HG03066 (cell line): ENCODE results near the gene FSD2.
A peak's percentile ranks its signal among the peaks of the same experiment; 100 is the strongest.

Experiments
- ATAC-seq: cut with Tn5 transposase; IDR thresholded peaks from one replicate; pipeline ENCODE4 v1.9.1; 2021; ENCODE audit warnings: low read depth; ENCODE audit not compliant: unreplicated experiment

The FSD2 gene

GRCh38 chr15:82805994-82806406 is at the start of gene FSD2:
TSS of gene FSD2 (minus strand) at chr15:82806069. CDS start at chr15:82787390, 18,679 bp downstream.
- peak; percentile 67 for ATAC-seq

GRCh38 chr15:82854554-82854953 is 48.7 kb upstream of the FSD2 start:
- no peak for ATAC-seq

GRCh38 chr15:82852941-82853561 is 47.2 kb upstream of the FSD2 start:
- ATAC-seq, result no peak

GRCh38 chr15:82851981-82852511 is 46.2 kb upstream of the FSD2 start:
- no peak for ATAC-seq

- no peak for ATAC-seq
Observed at GRCh38 chr15:82851306-82851850, 45.5 kb upstream of the FSD2 start.

- ATAC-seq, result no peak
Observed at GRCh38 chr15:82850731-82851130, 44.9 kb upstream of the FSD2 start.

- no peak for ATAC-seq
Observed at GRCh38 chr15:82849556-82850512, 44.0 kb upstream of the FSD2 start.

- no peak for ATAC-seq
Observed at GRCh38 chr15:82848241-82848993, 42.5 kb upstream of the FSD2 start.

GRCh38 chr15:82847703-82848102 is 41.8 kb upstream of the FSD2 start:
- no peak for ATAC-seq

- ATAC-seq, result no peak
Observed at GRCh38 chr15:82846621-82847020, 40.8 kb upstream of the FSD2 start.

GRCh38 chr15:82845686-82846085 is 39.8 kb upstream of the FSD2 start:
- no peak for ATAC-seq

GRCh38 chr15:82843566-82843965 is 37.7 kb upstream of the FSD2 start:
- ATAC-seq, result no peak

- no peak for ATAC-seq
Observed at GRCh38 chr15:82840166-82840565, 34.3 kb upstream of the FSD2 start.

- no peak for ATAC-seq
Observed at GRCh38 chr15:82839136-82839535, 33.3 kb upstream of the FSD2 start.

GRCh38 chr15:82838096-82838735 is 32.3 kb upstream of the FSD2 start:
- ATAC-seq, result no peak

- no peak for ATAC-seq
Observed at GRCh38 chr15:82835391-82835917, 29.6 kb upstream of the FSD2 start.

GRCh38 chr15:82833362-82833682 is 27.5 kb upstream of the FSD2 start:
- no peak for ATAC-seq

- peak; percentile 83 for ATAC-seq
Observed at GRCh38 chr15:82832601-82833361, 26.9 kb upstream of the FSD2 start.

GRCh38 chr15:82831894-82832600 is 26.2 kb upstream of the FSD2 start:
- ATAC-seq, result no peak
